Transverse colon (tissue), 4 donors: ENCODE measurements around the gene F7. TPM values are rescaled to one million over a fixed set of nuclear protein-coding genes. Genes with fewer than 3 reads are reported as not detected.
A peak's percentile ranks its signal among the peaks of the same experiment; 100 is the strongest.
"Not testable (repeated sequence)": the region's sequence is repeated elsewhere in the genome, so short reads cannot be mapped to it uniquely, and the experiment has no call there.

Experiments
- DNase-seq: peaks from one replicate; pipeline ENCODE4 v3.0.0-alpha.2; 2019
- H3K27ac ChIP-seq, 4 donors: fragments of 200-600 bp; sonication (generic); 2 replicates each; pipeline ENCODE4 v1.5.1; 2016 to 2018; ENCODE audit warnings: inconsistent platforms in 4 of 4
- H3K27me3 ChIP-seq: fragments of 200-600 bp; sonication (generic); 2 replicates; pipeline ENCODE4 v1.5.1; 2017; ENCODE audit warnings: inconsistent platforms
- H3K36me3 ChIP-seq, 4 donors: fragments of 200-600 bp; sonication (generic); 2 replicates each; pipeline ENCODE4 v1.5.1; 2017 to 2019; ENCODE audit warnings: inconsistent platforms in 4 of 4
- H3K4me1 ChIP-seq, 4 donors: fragments of 200-600 bp; sonication (generic); 2 replicates each; pipeline ENCODE4 v1.5.1; 2017 to 2020; ENCODE audit warnings: inconsistent platforms in 4 of 4
- H3K4me3 ChIP-seq, 4 donors: fragments of 200-600 bp; sonication (generic); 1 replicate in 1 of 4; 2 replicates in 3 of 4; pipeline versions ENCODE4 v1.5.1 to v1.6.1; 2017 to 2019; ENCODE audit warnings: inconsistent platforms in 4 of 4
- H3K9me3 ChIP-seq, 2 donors: fragments of 200-600 bp; sonication (generic); 2 replicates each; pipeline ENCODE4 v1.5.1; 2017 to 2019; ENCODE audit warnings: inconsistent platforms in 2 of 2
- CTCF ChIP-seq, 5 experiments: fragments of 200-600 bp in 3 of 5; fragments of 450-650 bp in 2 of 5; sonication (generic) in 3 of 5; IDR thresholded peaks; 1 replicate in 2 of 5; 2 replicates in 3 of 5; pipeline ENCODE4 v1.5.1; 2016 to 2017; ENCODE audit warnings: antibody characterized with exemption in 5 of 5, inconsistent platforms in 3 of 5, mild to moderate bottlenecking in 2 of 5, moderate library complexity in 1 of 5
- EP300 ChIP-seq: sonication (generic); formaldehyde crosslinking; IDR thresholded peaks from one replicate; pipeline ENCODE4 v1.6.1; 2017; ENCODE audit warnings: antibody characterized with exemption, low read depth
- POLR2A ChIP-seq: fragments of 450-650 bp; IDR thresholded peaks from one replicate; pipeline ENCODE4 v1.6.1; 2016; ENCODE audit warnings: antibody characterized with exemption, mild to moderate bottlenecking, moderate library complexity
- POLR2AphosphoS5 ChIP-seq, 3 donors: sonication (generic); formaldehyde crosslinking; IDR thresholded peaks; one replicate each; pipeline ENCODE4 v1.6.1; 2016; ENCODE audit warnings: antibody characterized with exemption in 3 of 3
- WGBS, 2 donors: methylation state at CpG; one replicate each; pipeline ENCODE4 v1.1.5; 2018; ENCODE audit warnings: low coverage in 1 of 2; 5-methylcytosine and 5-hydroxymethylcytosine counted together
- in situ Hi-C, 4 donors: fragments of 200-750 bp; cut with MboI; loops; one replicate each; pipeline versions ENCODE4 v1.15.0 to v1.15.1; 2017; ENCODE audit warnings: low sequenced_read_pairs in 3 of 4, low pct_ligation_motif_present in 1 of 4, low pct_unique_long_range_greater_than_20kb in 1 of 4
- intact Hi-C: fragments of 100-400 bp; cut with DNase I; formaldehyde crosslinking; loops from one replicate; pipeline ENCODE4 v1.15.1; 2023; ENCODE audit warnings: low total_unique reads
- total RNA-seq, 4 donors: library from RNA; depleted of rRNA; stranded (reverse); fragments of >200 nt; gene quantifications; one replicate each; pipeline ENCODE4 v1.1.0, GENCODE V29; 2016

F7 gene
- total RNA-seq, 4 donors from 2014 or later, result not detected

- Histone ChIP-seq H3K9me3 (no peaks in the 10 kb centered on the region), H3K36me3 (no peaks in the 10 kb centered on the region), H3K27ac (no peak overlapping the region), H3K4me3 (no peak overlapping the region), H3K27me3 (peaks cover 23% of the 10 kb centered on the region), H3K4me1 (peaks cover 0 to 17% (median 16%) of the 10 kb centered on the region in 4 donors)
- in situ Hi-C loops, result no loop called here
- 43% methylated on average over 7 of the region's 16 CpGs; no CpG with 5 or more reads in 1 of the 2 donors for WGBS, 2 donors
- DNase-seq, result no peak
- TF ChIP-seq CTCF (IDR thresholded peaks at IDR 0.05), result no peak
- TF ChIP-seq POLR2AphosphoS5 (IDR thresholded peaks at IDR 0.05), result no peak
- no peak for TF ChIP-seq POLR2A
- TF ChIP-seq EP300, result no peak
- intact Hi-C loops, result no loop called here
These were observed 396 bp downstream of the F7 start for GRCh38 chr13:113105921-113106452.

- H3K4me3 ChIP-seq, result no peak overlapping the region
- intact Hi-C loops, result no loop called here
- H3K9me3 ChIP-seq, result no peaks in the 10 kb centered on the region
- peaks cover 25% of the 10 kb centered on the region for H3K27me3 ChIP-seq
- H3K27ac ChIP-seq, result no peak overlapping the region
- peaks cover 0 to 18% (median 16%) of the 10 kb centered on the region in 4 donors for H3K4me1 ChIP-seq
- 60 to 62% methylated on average over 2 to 20 of the region's 25 CpGs for WGBS, 2 donors
- in situ Hi-C loops, result no loop called here
- DNase-seq, result no peak
- no peaks in the 10 kb centered on the region for H3K36me3 ChIP-seq
- TF ChIP-seq CTCF (IDR thresholded peaks at IDR 0.05), result no peak
- no peak for TF ChIP-seq EP300
- no peak for TF ChIP-seq POLR2A
- no peak for TF ChIP-seq POLR2AphosphoS5 (IDR thresholded peaks at IDR 0.05)
These were observed 1.2 kb downstream of the F7 start for GRCh38 chr13:113106711-113107351.

- WGBS, 2 donors, result 87 to 100% methylated on average over 3 to 8 of the region's 27 CpGs
- peaks cover 0 to 18% (median 16%) of the 10 kb centered on the region in 4 donors for H3K4me1 ChIP-seq
- in situ Hi-C loops, H3K27ac ChIP-seq, H3K4me3 ChIP-seq, H3K36me3 ChIP-seq, intact Hi-C loops, H3K9me3 ChIP-seq, DNase-seq: not testable (repeated sequence)
- peaks cover 25% of the 10 kb centered on the region for H3K27me3 ChIP-seq
These were observed 2.9 kb downstream of the F7 start for GRCh38 chr13:113108521-113108920.

GRCh38 chr13:113109151-113110047, 3.8 kb downstream of the F7 start:
- WGBS, 2 donors, result 59 to 80% methylated on average over 6 to 56 of the region's 73 CpGs
- Histone ChIP-seq H3K27ac (no peak overlapping the region), H3K36me3 (no peaks in the 10 kb centered on the region), H3K4me1 (peaks cover 0 to 18% (median 16%) of the 10 kb centered on the region in 4 donors), H3K4me3 (peak overlapping the region in 1 of 4 donors; percentile 48), H3K27me3 (peaks cover 22% of the 10 kb centered on the region), H3K9me3 (no peaks in the 10 kb centered on the region)
- no peak for DNase-seq
- intact Hi-C loops, result no loop called here
- TF ChIP-seq POLR2AphosphoS5 (IDR thresholded peaks at IDR 0.05) (no peak), POLR2A (no peak), CTCF (IDR thresholded peaks at IDR 0.05) (no peak), EP300 (no peak)
- in situ Hi-C loops, result no loop called here
